Breast epithelium (tissue), 3 donors: ENCODE data around the gene HOOK2.
"Not testable (repeated sequence)": the region's sequence is repeated elsewhere in the genome, so short reads cannot be mapped to it uniquely, and the experiment has no call there.

Experiments used
- CTCF ChIP-seq, 3 donors: fragments of 450-650 bp; IDR thresholded peaks; one replicate each; pipeline ENCODE4 v1.5.1; 2016 to 2017; ENCODE audit warnings: antibody characterized with exemption in 3 of 3, mild to moderate bottlenecking in 3 of 3, moderate library complexity in 3 of 3
- POLR2A ChIP-seq: fragments of 450-650 bp; IDR thresholded peaks from one replicate; pipeline ENCODE4 v1.6.1; 2016; ENCODE audit warnings: antibody characterized with exemption, mild to moderate bottlenecking, moderate library complexity
- POLR2AphosphoS5 ChIP-seq, 3 donors: sonication (generic); formaldehyde crosslinking; IDR thresholded peaks; one replicate each; pipeline ENCODE4 v1.6.1; 2017; ENCODE audit warnings: antibody characterized with exemption in 3 of 3

GRCh38 chr19:12725612-12726011, 49.7 kb downstream of the HOOK2 start:
- not testable (repeated sequence) for TF ChIP-seq POLR2AphosphoS5 (IDR thresholded peaks at IDR 0.05); CTCF (IDR thresholded peaks at IDR 0.05); POLR2A
